Large intestine (tissue), 3 donors: Measurements from ENCODE around the gene DLGAP4. TPM values are rescaled to one million over a fixed set of nuclear protein-coding genes. Genes with fewer than 3 reads are reported as not detected.

Experiments
- DNase-seq, 2 donors: peaks; one replicate each; pipeline versions ENCODE4 v3.0.0 to v3.0.0-alpha.2; 2013
- H3K27ac ChIP-seq: one replicate; pipeline ENCODE4 v1.5.1; 2013; ENCODE audit warnings: low read length
- H3K27me3 ChIP-seq: 2 replicates; pipeline ENCODE4 v1.6.1; 2013; ENCODE audit warnings: low read length; ENCODE audit not compliant: control insufficient read depth, insufficient read depth
- H3K36me3 ChIP-seq: 2 replicates; pipeline ENCODE4 v1.6.1; 2013; ENCODE audit warnings: low read length; ENCODE audit not compliant: control insufficient read depth, insufficient read depth
- H3K4me1 ChIP-seq: one replicate; pipeline ENCODE4 v1.6.1; 2013; ENCODE audit warnings: low read length; ENCODE audit not compliant: control insufficient read depth, insufficient read depth
- H3K4me3 ChIP-seq: one replicate; pipeline ENCODE4 v1.5.1; 2013; ENCODE audit warnings: low read length
- H3K9me3 ChIP-seq: one replicate; pipeline ENCODE4 v1.6.1; 2013; ENCODE audit warnings: mild to moderate bottlenecking, low read depth, low read length, moderate library complexity; ENCODE audit not compliant: control insufficient read depth
- WGBS: methylation state at CpG from one replicate; pipeline ENCODE4 v1.1.5; 2013; ENCODE audit warnings: low lambda C conversion rate; ENCODE audit not compliant: insufficient coverage; 5-methylcytosine and 5-hydroxymethylcytosine counted together
- polyA plus RNA-seq: library from polyadenylated mRNA; unstranded; fragments of 120-200 nt; gene quantifications from one replicate; pipeline ENCODE4 v1.2.1, GENCODE V29; 2013

Gene DLGAP4
- polyA plus RNA-seq, 1 donor = 43.1 TPM

GRCh38 chr20:36359668-36360406, 53.7 kb downstream of the DLGAP4 start:
- WGBS = no CpG with 5 or more reads among the region's 11 CpGs
- Histone ChIP-seq H3K4me1 (no peaks in the 10 kb centered on the region), H3K4me3 (no peak overlapping the region), H3K9me3 (no peaks in the 10 kb centered on the region), H3K27ac (no peak overlapping the region), H3K36me3 (no peaks in the 10 kb centered on the region), H3K27me3 (no peaks in the 10 kb centered on the region)
- no peak for DNase-seq

- no peaks in the 10 kb centered on the region for H3K9me3 ChIP-seq
- H3K27ac ChIP-seq = no peak overlapping the region
- H3K4me1 ChIP-seq = no peaks in the 10 kb centered on the region
- DNase-seq = no peak
- WGBS = no CpG with 5 or more reads among the region's 10 CpGs
- H3K36me3 ChIP-seq = no peaks in the 10 kb centered on the region
- no peaks in the 10 kb centered on the region for H3K27me3 ChIP-seq
- H3K4me3 ChIP-seq = no peak overlapping the region
These were observed 54.3 kb downstream of the DLGAP4 start for GRCh38 chr20:36360429-36360828.

DNA sequence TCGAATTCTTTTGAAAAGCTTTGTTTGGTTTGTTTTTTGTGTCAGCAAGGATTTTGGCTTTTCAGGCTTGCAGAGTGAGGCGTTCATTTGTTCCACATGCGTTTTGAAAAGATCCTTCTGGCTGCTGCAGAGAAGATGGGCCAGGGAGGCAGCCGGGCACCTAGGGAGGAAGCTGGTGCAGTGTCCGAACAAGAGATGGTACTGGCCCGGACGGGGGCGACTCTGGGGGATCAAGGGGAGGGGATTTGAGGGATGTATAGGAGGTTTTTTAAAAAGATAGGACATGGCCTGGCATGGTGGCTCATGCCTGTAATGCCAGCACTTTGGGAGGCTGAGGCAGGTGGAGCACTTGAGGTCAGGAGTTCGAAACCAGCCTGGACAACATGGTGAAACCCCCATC, 55.3 kb downstream of the DLGAP4 start:
- Histone ChIP-seq H3K9me3 (no peaks in the 10 kb centered on the region), H3K27me3 (no peaks in the 10 kb centered on the region), H3K36me3 (no peaks in the 10 kb centered on the region), H3K4me1 (no peaks in the 10 kb centered on the region), H3K4me3 (no peak overlapping the region), H3K27ac (no peak overlapping the region)
- no CpG with 5 or more reads among the region's 9 CpGs for WGBS
- DNase-seq = no peak

DNA sequence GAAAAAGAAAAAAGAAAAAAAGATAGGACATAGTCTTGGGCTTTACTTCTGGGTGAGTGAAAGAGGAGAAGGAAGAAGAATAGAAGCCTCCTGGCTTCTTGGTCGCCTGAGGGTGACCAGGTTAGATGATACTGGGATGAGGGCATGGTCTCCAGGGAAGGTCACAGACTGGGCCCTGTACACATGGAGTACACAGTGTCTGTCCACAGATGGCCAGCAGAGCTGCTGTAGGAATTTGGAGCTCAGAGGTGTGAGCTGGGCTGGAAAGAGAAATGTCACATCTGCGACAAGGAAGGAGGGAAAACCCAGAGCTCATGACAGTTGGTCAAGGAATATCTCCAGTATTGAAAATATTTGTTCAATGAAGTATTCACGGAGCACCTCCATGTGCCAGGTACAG, 56.1 kb downstream of the DLGAP4 start:
- no peak for DNase-seq
- H3K36me3 ChIP-seq = no peaks in the 10 kb centered on the region
- H3K27me3 ChIP-seq = no peaks in the 10 kb centered on the region
- H3K4me3 ChIP-seq = no peak overlapping the region
- no peak overlapping the region for H3K27ac ChIP-seq
- no peaks in the 10 kb centered on the region for H3K4me1 ChIP-seq
- H3K9me3 ChIP-seq = no peaks in the 10 kb centered on the region
- 100% methylated on average over 1 of the region's 3 CpGs for WGBS

GRCh38 chr20:36362978-36363713, 57.0 kb downstream of the DLGAP4 start:
- no peaks in the 10 kb centered on the region for H3K9me3 ChIP-seq
- no peak overlapping the region for H3K27ac ChIP-seq
- DNase-seq = no peak
- no peaks in the 10 kb centered on the region for H3K36me3 ChIP-seq
- no peak overlapping the region for H3K4me3 ChIP-seq
- H3K4me1 ChIP-seq = no peaks in the 10 kb centered on the region
- no CpG with 5 or more reads among the region's 9 CpGs for WGBS
- peaks cover 2% of the 10 kb centered on the region for H3K27me3 ChIP-seq

GRCh38 chr20:36364506-36364905, 58.4 kb downstream of the DLGAP4 start:
- H3K4me1 ChIP-seq = no peaks in the 10 kb centered on the region
- no peak overlapping the region for H3K27ac ChIP-seq
- no peaks in the 10 kb centered on the region for H3K36me3 ChIP-seq
- DNase-seq = no peak
- H3K4me3 ChIP-seq = no peak overlapping the region
- no CpG with 5 or more reads among the region's 4 CpGs for WGBS
- H3K9me3 ChIP-seq = no peaks in the 10 kb centered on the region
- H3K27me3 ChIP-seq = peaks cover 7% of the 10 kb centered on the region

- no peak overlapping the region for H3K4me3 ChIP-seq
- no peaks in the 10 kb centered on the region for H3K36me3 ChIP-seq
- no peaks in the 10 kb centered on the region for H3K4me1 ChIP-seq
- WGBS = no CpG with 5 or more reads among the region's 16 CpGs
- H3K27me3 ChIP-seq = peaks cover 7% of the 10 kb centered on the region
- H3K9me3 ChIP-seq = no peaks in the 10 kb centered on the region
- DNase-seq = no peak
- no peak overlapping the region for H3K27ac ChIP-seq
These were observed 60.7 kb downstream of the DLGAP4 start for GRCh38 chr20:36366623-36367369.

DNA sequence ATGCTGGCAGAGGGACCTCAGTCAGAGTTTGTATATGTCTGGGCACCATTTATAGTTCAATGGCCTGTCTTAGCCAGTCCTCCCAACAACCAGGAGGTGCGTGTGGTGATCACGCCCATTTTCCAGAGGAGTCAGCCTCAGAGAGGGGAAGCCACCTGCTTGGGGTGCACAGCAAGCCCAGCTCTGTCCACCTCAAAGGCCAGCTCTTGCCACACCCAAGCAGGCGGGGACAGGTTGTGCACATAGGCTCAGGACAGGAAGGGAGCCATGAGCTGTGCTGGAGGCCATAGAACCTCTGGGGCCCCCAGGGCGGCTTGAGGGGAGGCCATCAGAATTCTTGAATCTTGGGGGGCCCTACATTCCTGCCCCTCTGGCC, 61.2 kb downstream of the DLGAP4 start:
- Histone ChIP-seq H3K9me3 (no peaks in the 10 kb centered on the region), H3K27me3 (peaks cover 7% of the 10 kb centered on the region), H3K36me3 (no peaks in the 10 kb centered on the region), H3K4me3 (no peak overlapping the region), H3K4me1 (no peaks in the 10 kb centered on the region), H3K27ac (no peak overlapping the region)
- no CpG with 5 or more reads among the region's 4 CpGs for WGBS
- DNase-seq = no peak

DNA sequence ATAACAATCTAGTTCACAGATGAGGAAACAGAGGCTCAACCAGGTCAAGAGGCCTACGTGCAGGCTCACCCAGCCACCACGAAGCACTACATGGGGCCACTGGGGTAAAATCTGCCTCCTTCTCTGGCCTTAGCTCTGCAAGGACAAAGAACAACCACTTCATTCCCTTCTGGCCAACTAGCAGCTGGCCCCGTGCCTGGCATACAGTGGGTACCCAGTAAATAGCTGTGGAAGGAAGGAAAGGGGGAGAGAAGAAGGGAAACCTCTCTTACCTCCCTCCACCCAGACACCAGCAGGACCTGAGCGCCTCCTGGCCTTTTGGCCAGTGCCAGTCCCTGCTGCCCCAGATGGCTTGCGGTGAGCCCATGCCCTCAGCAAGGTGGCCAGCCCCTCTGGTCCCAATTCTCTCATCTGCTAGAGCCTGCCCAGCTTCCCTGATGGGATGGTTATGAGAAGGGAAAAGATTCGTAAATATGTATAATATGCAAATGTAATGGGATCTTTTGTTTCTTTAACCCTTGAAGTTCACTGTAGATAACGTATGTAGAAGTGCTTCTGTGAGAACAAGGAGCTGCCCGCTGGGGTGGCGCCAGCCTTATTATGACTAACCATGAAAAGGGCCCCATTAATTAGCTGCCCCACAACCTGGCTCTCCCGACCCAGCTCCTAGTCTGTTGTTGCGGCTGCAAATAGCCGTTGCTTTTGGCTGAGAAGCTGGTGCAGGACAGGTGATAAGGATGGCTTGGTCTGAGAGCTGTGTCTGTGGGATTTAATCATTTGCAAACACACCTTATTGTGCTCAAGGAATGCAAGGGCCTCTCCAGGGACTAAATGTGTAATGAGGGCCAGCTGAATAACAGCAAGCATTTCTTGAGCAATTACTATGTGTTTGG, 62.0 kb downstream of the DLGAP4 start:
- no CpG with 5 or more reads among the region's 12 CpGs for WGBS

DNA sequence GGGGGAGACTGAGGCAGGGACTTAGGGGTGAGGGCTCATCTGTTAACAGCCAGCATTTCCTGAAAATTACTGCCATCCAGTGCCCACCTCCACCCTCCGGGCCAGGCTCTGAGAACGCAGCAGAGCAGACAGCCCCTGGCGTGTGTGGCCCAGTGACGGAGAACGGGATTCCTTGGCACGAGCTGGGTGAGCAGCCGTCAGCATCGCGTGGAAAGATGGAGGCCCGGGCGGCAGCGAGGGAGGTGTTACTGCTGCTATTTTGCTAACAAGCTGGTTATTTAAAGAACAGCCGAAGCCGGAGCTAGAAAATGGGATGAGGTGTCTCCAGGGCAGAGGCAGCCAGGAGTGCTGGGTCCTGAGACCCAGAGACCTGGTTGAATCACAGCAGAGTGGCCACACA, 62.7 kb downstream of the DLGAP4 start:
- no CpG with 5 or more reads among the region's 14 CpGs for WGBS
- no peak overlapping the region for H3K4me3 ChIP-seq
- no peak for DNase-seq
- H3K27ac ChIP-seq = no peak overlapping the region
- no peaks in the 10 kb centered on the region for H3K36me3 ChIP-seq
- no peaks in the 10 kb centered on the region for H3K9me3 ChIP-seq
- H3K27me3 ChIP-seq = peaks cover 7% of the 10 kb centered on the region
- H3K4me1 ChIP-seq = no peaks in the 10 kb centered on the region

More for the DNA sequence above, 62.0 kb downstream of the DLGAP4 start:
- Histone ChIP-seq H3K36me3 (no peaks in the 10 kb centered on the region), H3K4me1 (no peaks in the 10 kb centered on the region), H3K4me3 (no peak overlapping the region), H3K27ac (no peak overlapping the region), H3K9me3 (no peaks in the 10 kb centered on the region), H3K27me3 (peaks cover 7% of the 10 kb centered on the region)
- DNase-seq = no peak
